ENCODE results near the gene NRAS. TPM values are rescaled to one million over a fixed set of nuclear protein-coding genes. Genes with fewer than 3 reads are reported as not detected.

NRAS gene
- total and polyA plus RNA-seq, 11 donors, result 4.2 to 25.7 (median 10.2) TPM

DNA sequence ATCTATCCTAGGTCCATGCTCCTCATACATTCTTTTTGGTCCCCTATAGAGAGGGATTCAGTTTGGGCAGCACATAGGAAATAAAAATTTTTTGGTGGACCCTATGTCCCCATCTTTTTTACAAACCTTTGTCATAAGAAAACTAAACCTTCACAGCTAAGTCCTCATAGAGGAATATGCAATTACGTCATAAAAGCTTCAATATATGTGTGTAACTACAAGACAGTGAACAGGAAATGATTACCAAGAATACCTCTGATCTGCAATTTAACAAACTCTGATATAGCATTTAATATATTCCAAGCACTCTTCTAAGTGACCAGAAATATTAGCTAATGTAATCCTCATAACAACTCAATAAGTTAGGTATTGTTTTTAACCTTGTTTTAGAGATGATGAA lies 40.5 kb downstream of the NRAS start:
- intact Hi-C loops (cut with DNase I), result loop anchor here in 2 of 10 donors (10.0 kb wide), 3 partner anchors 101 to 331 kb away; no protein-coding TSS in a partner anchor
- DNase-seq, result no peak
- H3K27me3 ChIP-seq, result peaks cover 0 to 10% (median 3%) of the 10 kb centered on the region in 9 donors
- no peaks in the 10 kb centered on the region for H3K4me1 ChIP-seq
- no peak for TF ChIP-seq POLR2A (IDR thresholded peaks at IDR 0.05)
- TF ChIP-seq, protein P1, sequence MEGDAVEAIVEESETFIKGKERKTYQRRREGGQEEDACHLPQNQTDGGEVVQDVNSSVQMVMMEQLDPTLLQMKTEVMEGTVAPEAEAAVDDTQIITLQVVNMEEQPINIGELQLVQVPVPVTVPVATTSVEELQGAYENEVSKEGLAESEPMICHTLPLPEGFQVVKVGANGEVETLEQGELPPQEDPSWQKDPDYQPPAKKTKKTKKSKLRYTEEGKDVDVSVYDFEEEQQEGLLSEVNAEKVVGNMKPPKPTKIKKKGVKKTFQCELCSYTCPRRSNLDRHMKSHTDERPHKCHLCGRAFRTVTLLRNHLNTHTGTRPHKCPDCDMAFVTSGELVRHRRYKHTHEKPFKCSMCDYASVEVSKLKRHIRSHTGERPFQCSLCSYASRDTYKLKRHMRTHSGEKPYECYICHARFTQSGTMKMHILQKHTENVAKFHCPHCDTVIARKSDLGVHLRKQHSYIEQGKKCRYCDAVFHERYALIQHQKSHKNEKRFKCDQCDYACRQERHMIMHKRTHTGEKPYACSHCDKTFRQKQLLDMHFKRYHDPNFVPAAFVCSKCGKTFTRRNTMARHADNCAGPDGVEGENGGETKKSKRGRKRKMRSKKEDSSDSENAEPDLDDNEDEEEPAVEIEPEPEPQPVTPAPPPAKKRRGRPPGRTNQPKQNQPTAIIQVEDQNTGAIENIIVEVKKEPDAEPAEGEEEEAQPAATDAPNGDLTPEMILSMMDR (IDR thresholded peaks at IDR 0.05), result no peak
- no peaks in the 10 kb centered on the region for H3K36me3 ChIP-seq
- no peaks in the 10 kb centered on the region for H3K9me3 ChIP-seq
- ATAC-seq, result no peak
- H3K4me3 ChIP-seq, result no peak overlapping the region
- WGBS, 4 donors, result 84 to 92% (median 89%) methylated on average over 1 of the region's 1 CpG
- H3K27ac ChIP-seq, result no peak overlapping the region

DNA sequence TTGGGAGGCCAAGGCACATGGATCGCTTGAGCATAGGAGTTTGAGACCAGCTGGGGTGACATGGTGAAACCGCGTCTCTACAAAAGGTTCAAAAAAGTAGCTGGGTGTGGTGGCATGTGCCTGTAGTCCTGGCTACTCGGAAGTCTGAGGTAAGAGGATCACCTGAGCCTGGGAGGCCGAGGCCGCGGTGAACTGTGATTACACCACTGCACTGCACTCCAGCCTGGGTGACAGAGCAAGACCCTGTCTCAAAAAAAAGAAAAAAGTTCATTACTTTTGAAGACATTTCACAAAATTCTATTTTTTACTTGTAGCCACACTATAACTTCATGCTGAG lies 44.7 kb downstream of the NRAS start:
- Histone ChIP-seq H3K27ac (no peak overlapping the region), H3K9me3 (no peaks in the 10 kb centered on the region), H3K36me3 (no peaks in the 10 kb centered on the region), H3K4me3 (no peak overlapping the region), H3K4me1 (peaks cover 0 to 17% (median 4%) of the 10 kb centered on the region in 12 donors), H3K27me3 (peaks cover 0 to 4% (median 0%) of the 10 kb centered on the region in 9 donors)
- TF ChIP-seq, protein P1 (IDR thresholded peaks at IDR 0.05), result no peak
- TF ChIP-seq POLR2A (IDR thresholded peaks at IDR 0.05), result no peak
- ATAC-seq (no peak), DNase-seq (no peak)
- intact Hi-C loops (cut with DNase I), result loop anchor here in 7 of 10 donors (2.0 to 10.0 kb wide), 10 partner anchors 85 to 327 kb away; partner anchors contain the start of genes BCAS2 (in 2 of the 7) and TRIM33 (in 1 of the 7)
- 86 to 90% (median 89%) methylated on average over 7 of the region's 7 CpGs for WGBS, 4 donors

DNA sequence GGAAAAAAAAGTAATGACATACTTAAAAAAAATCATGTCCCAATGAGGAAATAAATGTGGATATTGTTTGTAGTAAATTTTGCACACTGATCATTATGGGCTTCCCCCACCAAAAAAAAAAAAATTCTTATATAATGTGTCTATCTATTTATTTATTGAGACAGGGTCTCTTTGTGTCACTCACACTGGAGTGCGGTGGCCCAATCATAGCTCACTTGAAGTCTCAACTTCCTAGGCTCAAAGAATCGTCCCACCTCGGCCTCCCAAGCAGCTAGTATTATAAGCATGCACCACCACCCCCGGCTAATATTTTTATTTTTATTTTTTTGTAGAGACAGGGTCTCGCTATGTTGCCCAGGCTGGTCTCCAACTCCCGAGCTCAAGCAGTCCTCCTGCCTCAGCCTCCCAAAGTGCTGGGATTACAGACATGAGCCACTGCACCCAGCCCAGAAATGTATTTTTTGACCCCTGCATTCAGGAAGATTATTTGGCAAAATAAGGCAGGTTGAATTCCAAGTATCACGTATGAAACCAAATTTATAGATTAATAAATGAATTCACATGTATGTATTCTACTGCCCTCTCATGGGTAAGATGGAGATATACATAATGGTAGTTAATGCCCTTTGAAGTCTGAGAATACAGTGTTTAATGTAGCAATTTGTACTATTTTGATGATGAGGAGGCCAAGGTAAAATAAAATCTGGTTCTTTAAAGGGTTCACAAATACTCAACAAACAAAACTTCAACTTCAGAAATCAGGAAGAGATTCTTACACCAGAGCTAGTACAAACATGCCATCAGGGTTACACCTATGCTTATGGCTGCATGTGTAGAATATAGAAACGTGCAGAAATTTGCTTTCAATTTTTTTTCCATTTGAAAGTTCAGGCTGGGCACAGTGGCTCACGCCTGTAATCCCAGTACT lies 45.3 kb downstream of the NRAS start:
- peaks cover 0 to 4% (median 0%) of the 10 kb centered on the region in 9 donors for H3K27me3 ChIP-seq
- H3K36me3 ChIP-seq, result no peaks in the 10 kb centered on the region
- no peak for ATAC-seq
- intact Hi-C loops (cut with DNase I), result loop anchor here in 7 of 10 donors (2.0 to 10.0 kb wide), 10 partner anchors 84 to 326 kb away; partner anchors contain the start of genes BCAS2 (in 2 of the 7) and TRIM33 (in 1 of the 7)
- peaks cover 0 to 17% (median 4%) of the 10 kb centered on the region in 12 donors for H3K4me1 ChIP-seq
- H3K27ac ChIP-seq, result peak overlapping the region in 5 of 12 donors; percentile 84 to 91 (median 88)
- TF ChIP-seq, protein P1 (IDR thresholded peaks at IDR 0.05), result peak in 7 of 12 donors; percentile 2 to 45 (median 23)
- no peak for TF ChIP-seq POLR2A (IDR thresholded peaks at IDR 0.05)
- peak overlapping the region in 5 of 12 donors; percentile 68 to 87 (median 73) for H3K4me3 ChIP-seq
- DNase-seq, result no peak
- WGBS, 4 donors, result 63 to 76% (median 69%) methylated on average over 9 of the region's 9 CpGs
- H3K9me3 ChIP-seq, result no peaks in the 10 kb centered on the region

Data from heart left ventricle (tissue), 16 donors.